ENCODE results near the gene SPIRE1.
"Not testable (repeated sequence)": the region's sequence is repeated elsewhere in the genome, so short reads cannot be mapped to it uniquely, and the experiment has no call there.

SPIRE1 gene

DNA sequence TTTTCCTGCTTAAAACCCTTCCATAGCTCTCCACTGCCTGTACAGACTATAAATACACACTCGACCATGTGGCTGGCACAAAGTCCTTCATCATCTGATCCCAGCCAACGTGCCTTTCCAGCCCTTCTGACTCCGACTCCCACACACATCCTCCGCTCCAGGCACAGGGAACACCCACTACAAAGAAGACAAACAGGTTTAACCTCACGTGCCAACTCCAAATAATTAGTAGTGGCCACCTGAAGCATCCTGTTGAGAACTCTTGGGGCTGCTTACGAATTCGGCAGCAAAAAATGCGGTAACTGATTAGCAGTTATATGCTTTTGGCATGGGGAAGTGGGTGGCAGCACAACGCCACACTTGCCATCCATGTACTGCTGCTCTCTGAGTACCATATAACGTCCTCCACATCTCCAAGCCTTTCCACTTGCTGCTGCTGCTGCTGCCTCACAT is 12.1 kb downstream of the SPIRE1 start:
- no peak for DNase-seq (ENCODE audit: low spot score)

DNA sequence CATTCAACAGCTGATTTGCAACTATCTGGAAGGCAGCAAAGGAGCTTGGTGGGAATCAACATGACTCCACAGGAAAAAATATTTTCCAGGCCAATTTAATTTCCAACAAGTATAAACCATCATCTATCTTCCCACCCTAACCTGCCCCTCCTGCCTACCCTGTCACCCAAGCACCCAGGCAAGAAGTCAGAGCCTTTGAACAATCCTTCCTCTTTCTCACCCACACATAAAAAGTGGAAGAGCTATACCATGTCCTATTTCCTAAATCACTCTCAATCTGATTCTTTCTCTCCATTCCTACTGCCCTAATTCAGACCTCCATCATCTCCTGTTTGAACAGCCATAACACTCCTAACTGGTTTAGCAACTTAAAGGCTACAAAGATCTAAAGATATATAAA is 12.7 kb downstream of the SPIRE1 start:
- DNase-seq (ENCODE audit: low spot score): no peak

DNA sequence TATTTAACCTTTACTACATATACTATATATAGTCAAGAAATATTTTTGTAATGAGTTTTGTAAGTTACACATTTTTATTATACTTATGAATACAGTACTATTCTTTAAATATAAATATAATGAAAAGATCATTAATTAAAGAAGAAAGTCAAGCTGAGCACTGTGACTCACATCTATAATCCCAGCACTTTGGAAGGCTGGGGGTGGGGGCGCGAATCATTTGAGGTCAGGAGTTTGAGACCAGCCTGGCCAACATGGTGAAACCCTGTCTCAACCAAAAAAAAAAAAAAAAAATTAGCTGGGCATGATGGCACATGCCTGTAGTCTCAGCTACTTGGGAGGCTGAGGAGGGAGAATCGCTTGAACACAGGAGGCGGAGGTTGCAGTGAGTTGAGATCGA is 14.2 kb downstream of the SPIRE1 start:
- DNase-seq (ENCODE audit: low spot score): not testable (repeated sequence)

DNA sequence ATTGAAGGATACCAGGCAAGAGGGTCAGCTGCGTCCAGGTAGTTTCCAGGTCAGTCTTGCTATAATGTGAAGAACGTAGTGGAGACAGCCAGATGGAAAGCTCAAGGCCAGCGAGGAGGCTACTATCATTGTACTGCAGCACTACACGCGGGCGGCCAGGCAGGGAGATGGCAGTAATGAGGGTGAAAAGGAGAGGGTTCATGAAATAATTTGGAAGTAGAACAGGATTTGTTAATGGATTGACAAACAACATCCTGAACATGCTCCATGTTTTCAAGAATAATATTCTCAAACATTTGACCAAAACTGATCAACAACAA is 17.1 kb downstream of the SPIRE1 start:
- DNase-seq (ENCODE audit: low spot score): no peak

DNA sequence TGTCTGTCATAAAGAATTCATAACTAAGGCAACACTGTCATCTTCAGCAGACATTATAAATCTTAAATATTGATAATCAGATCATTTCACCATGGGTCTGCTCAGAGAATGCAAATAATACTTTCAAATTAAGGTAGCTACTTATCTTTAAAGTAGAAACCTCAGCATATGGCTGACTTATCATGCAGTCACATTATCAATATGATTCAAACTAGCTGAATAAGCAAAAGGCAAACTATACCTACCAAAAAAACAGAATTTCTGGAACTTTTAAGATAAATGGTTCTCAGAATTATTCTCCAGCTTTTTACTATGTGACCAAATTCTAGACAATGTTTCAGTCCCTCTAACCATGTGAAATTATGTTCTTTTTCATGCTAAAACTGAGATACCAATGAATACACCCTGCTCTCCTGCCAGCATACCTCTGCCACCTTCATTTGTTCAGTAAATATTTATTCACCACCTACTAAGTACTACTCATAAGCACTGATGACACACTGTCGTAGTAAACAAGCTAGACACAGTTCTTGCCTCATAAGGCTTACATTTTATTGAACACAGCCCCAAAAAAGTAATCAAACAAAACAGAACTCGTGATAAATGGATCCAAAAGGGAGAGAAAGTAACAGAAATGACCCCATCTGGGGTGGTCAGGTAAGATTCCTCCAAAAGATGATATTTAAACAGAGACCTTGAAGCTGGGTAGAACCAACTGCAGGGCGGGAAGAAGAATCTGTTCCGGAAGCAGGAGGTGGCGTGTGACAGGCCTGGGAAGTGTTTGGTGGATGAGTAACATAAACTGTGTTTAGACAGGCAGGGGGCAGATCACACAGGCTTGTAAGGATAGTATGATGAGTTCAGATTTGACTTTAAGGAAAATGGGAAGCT is 17.7 kb downstream of the SPIRE1 start:
- no peak for DNase-seq (ENCODE audit: low spot score)

DNA sequence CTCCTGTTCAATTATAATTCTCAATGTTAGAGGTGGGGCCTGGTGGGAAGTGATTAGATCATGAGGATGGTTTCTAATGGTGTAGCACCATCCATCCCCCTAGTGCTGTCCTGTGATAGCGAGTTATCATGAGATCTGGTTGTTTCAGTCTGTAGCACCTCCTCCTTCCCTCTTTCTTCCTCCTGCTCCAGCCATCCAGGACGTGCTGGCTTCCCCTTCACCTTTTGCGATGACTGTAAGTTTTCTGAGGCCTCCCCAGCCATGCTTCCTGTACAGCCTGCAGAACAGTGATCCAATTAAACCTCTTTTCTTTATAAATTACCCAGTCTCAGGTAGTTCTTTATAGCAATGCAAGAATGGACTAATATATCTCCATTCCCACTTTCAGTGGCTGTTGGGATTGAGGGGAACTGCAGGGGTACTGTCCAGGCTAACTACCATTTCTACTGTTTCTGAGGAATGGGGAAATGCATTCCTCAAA is 19.2 kb downstream of the SPIRE1 start:
- DNase-seq (ENCODE audit: low spot score): no peak

DNA sequence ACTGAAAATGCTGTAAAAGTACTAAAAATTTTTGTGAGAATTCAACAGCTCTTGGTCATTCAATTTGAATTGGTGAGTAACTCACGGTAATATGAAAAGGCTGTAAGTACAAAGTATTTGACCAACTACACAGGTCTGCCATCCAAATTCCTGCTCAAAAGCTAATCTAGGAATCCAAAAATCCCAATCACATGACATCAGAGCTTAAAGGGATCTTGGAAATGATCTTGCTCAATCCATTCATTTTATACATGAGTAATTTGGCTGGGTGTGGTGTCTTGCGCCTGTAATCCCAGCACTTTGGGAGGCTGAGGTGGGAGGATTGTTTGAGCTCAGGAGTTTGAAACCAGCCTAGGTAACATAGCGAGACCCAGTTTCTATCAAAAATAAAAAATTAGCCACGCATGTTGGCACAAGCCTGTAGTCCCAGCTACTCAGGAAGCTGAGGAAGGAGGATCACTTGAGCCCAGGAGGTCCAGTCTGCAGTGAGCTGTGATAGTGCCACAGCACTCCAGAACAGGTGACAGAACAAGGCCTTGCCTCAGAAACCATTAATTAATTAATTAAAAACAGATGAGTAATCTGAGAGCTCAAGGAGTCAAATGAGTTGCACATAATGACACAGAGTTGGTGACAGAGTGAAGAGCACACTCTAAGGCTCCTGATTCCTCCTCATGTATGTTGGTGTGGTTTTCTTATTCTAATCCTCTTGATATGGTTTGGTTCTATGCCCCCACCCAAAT is 19.8 kb downstream of the SPIRE1 start:
- no peak for DNase-seq (ENCODE audit: low spot score)

DNA sequence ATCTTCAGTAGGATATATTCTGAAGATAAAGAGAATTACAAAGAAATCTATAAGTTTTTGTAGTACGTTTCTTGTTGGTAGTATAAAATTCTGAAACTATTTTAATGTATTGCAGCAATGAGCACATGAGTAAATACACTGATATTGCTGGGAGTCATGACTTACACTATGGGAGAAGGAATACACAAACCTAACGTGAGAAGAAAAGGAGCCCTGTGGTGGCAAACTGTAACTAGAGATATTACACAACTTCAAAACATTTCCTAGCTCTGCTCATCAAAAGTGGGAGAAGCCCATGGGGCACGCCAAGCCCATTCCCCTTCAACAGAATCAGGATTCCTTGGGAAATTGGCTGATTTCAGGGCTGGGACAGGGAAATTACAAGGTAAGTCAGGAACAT is 20.5 kb downstream of the SPIRE1 start:
- no peak for DNase-seq (ENCODE audit: low spot score)

DNA sequence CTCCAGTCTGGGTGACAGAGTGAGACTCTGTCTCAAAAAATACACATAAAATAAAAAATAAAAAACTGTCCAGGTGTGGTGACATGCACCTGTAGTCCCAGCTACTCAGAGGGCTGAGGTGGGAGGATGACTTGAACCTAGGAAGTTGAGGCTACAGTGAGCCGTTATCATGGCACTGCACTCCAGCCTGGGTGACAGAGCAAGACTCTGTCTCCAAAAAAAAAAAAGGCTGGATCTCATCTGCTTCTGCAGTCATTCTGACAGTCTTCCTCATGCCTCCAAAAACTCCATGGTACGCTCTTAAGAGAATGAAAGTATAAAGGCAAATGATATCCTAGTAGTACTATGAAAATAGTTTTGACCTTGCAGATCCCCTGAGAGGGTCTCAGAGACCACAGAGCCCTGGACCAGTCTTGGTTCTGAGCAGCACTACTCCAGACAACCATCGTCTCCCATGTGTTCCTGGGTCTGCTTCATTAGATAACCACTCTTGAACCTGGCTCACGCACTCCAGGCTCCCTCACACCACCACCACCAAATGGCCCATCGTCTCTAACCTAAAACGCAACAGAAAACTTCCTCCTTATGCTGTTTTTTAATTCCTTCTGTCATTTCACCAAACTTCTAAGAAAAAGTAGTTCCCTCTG is 26.0 kb downstream of the SPIRE1 start:
- DNase-seq (ENCODE audit: low spot score): no peak

DNA sequence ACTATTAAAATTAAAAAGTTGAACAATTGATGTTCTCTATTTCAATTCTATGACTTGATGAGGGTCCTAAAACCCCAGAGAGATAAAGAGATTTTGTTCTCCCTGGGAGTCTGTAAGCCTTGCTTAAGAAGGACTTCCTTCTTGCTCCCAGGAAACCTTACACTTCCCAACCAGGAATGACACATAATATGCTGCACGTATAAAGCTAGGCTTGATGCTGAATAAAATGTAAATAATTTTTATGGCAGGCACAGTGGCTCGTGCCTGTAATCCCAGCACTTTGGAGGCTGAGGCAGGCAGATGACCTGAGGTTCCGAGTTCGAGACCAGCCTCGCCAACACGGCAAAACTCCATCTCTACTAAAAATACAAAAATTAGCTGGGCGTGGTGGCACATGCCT is 27.8 kb downstream of the SPIRE1 start:
- no peak for DNase-seq (ENCODE audit: low spot score)

DNA sequence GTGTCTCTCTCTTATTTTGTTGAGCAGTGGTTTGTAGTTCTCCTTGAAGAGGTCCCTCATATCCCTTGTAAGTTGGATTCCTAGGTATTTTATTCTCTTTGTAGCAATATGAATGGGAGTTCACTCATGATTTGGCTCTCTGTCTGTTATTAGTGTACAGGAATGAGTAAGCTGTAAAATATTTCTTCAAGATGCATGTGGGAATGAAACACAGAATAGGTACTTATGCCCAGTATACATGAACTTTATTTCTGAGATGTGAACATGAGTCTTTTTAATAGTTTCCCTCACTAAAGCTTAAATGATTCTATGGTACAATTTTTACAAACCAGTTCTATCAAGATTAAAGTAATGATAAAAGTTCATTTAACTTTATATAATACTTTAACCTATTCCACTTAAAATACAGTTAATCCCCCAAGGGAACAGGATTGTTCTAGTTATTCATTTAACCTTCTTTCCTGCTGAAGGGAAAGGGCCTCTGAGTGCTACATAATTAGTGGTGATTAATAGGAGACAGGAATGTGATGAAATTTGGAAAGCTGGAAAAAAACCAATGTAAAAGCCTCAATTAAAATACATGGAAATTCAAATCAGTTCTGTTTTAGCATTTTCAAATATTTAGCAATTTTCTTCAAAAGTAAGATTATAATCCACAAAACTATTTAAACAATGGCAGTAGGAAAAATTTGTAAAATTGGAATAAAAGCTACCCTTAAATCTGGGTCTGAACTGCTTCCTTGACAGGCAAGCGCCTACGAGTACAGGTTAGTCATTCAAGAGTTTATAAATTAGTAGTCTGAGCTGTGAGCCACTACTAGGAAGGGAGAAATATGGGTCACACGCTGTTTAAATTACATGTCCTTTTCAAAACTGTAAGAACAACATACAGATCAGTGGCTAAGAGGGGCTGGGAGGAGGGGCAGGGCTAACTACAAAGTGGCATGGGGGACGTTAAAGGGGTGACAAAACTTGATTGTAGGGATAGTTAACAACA is 28.9 kb downstream of the SPIRE1 start:
- DNase-seq (ENCODE audit: low spot score): no peak

DNA sequence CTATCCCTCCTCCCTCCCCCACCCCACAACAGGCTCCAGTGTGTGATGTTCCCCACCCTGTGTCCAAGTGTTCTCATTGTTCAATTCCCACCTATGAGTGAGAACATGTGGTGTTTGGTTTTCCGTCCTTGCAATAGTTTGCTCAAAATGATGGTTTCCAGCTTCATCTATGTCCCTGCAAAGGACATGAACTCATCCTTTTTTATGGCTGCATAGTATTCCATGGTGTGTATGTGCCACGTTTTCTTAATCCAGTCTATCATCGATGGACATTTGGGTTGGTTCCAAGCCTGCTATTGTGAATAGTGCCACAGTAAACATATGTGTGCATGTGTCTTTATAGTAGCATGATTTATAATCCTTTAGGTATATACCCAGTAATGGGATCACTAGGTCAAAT is 30.7 kb downstream of the SPIRE1 start:
- DNase-seq (ENCODE audit: low spot score): not testable (repeated sequence)

DNA sequence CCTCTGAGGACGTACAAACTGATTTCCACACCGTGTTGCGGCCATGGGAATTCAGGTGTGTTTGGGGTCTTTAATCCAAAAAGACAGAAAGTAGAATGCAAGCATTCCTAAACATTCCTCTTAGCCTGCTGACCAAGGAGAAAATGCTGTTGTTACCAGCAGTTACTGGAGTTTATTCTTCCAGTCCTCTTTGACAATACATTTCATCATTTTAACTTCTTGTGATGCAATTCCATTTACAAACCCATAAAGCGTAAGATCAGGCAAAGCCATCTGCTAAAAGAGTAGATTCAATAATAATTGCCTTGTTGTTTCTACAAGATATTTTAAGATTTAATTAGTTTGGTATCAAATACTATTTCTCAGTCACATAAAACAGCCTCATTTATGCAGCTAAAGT is 32.7 kb downstream of the SPIRE1 start:
- no peak for DNase-seq (ENCODE audit: low spot score)

DNA sequence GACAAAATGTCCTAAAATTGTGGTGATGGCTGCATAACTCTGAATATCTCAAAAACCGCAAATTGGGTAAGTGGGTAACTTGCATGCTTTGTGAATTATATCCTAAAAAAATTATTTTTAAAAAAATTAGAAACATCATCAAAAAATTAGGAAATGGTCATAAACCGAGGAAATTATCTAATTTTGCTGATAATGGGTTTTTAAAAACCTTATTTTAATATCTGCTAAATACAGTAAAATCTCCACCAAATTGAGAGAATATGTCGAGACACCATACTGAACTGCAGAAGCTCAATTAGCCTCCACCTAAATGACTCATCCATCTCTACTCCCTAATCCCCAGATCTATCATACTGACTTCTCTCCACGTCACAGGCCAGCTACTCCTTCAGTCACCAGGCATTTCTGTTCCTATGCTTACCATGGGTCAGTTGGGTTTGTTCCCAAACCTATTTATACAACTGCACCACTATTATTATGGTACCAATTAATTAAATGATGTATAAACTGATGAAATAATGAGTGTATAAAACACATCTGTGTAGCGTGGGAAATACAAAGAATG is 36.1 kb downstream of the SPIRE1 start:
- no peak for DNase-seq (ENCODE audit: low spot score)

DNA sequence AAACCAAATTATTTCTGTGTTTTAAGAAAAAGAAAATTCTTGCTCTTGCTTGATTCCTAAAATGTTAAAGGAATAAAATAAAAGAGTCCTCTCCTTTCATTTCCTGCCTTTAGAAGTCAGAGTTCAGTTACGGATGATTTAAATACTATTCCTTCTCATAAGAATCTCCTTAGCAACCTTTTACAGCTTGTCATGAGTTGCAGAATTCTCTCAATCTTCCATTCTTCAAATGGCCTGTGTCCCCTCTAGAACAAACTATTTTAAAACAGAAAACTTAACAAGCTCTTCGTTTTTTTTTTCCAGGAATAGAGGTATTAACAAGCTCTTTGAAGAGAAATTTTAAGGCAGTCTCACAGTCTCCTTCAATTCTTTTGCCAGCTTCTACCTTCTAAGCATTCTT is 42.2 kb downstream of the SPIRE1 start:
- no peak for DNase-seq (ENCODE audit: low spot score)

DNA sequence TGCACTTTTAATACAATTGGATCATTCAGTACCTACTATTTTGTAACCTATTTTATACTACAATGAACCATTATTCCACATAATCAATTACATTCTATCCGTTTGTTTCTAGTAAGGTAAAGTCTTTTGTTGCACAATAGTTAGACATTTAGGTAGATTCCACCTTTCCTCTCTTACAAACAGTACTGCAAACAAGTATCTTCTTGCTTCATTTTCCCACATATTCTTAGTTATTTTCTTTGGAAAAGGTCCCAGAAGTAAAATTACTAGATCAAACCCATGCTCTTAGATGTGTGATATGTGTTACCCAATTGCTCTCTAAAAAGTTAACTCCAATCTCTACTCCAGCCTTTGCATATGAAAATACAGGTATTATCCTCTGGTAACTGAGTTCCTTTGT is 49.6 kb downstream of the SPIRE1 start:
- no peak for DNase-seq (ENCODE audit: low spot score)

DNA sequence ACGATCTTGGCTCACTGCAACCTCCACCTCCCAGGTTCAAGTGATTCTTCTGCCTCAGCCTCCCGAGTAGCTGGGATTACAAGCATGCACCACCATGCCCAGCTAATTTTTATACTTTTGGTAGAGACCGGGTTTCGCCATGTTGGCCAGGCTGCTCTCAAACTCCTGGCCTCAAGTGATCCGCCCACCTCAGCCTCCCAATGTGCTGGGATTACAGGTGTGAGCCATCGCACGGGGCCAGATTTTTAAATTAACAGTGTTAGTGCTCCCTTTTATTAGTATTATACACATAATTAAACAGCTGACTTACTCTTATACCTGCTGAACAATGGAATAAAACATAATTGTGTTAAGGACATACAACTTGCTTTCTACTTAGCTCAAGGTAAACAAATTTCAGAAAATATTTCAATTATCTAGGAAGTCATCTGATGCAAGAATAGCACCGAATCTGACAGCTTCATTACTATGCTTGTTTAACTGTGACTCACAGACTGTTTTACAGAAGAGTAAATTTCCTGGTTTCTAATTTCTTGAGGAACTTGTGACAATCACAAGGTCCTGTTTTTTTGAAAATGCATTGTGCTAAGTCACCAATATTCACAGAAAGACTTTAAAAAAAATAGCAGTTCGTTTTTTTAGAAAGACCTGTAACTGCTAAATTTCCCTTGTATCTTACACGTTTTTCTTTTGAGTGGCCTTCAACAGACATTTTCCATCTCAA is 51.2 kb downstream of the SPIRE1 start:
- DNase-seq (ENCODE audit: low spot score): no peak

DNA sequence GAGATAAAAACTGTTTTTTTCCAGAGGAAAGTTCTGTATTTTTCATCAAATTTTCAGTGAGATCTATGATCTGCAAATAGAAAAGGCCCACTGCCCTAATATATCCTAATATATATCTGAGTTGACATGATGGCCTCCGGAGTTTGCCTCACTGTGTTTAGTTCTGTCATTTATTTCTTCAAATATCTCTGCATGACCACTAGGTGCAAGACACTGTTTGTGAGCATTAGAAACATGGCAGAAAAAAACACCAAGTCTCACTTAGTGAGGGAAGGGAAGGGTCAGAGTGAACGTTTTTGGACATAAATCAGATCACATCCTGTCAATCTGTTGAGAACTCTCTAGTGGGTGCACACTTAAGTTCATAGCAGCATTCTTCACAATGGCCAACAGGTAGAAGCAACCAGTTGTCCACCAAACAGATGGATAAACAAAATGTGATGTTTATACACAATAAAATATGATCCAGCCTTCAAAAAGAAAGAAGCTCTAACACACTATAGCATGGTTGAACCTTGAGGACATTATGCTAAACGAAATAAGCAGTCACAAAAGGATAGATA is 53.4 kb downstream of the SPIRE1 start:
- DNase-seq (ENCODE audit: low spot score): no peak

DNA sequence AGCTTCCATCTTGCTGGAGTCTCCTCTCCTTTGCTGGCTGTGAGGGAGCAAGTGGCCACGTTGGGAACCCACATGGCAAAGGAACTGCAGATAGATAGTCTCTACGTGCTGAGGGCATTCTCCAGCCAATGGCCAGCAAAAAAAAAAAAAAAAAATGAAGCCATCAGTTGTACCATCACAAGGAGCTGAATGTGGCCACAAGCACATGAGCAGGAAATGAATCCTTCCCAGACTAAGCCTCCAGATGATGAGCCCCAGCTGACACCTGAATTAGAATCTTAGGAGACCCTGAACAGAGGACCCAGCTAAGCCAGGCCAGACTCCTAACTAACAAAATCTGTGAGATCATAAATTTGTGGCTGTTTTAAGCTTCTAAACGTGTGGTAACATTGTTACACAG is 57.9 kb downstream of the SPIRE1 start:
- no peak for DNase-seq (ENCODE audit: low spot score)

DNA sequence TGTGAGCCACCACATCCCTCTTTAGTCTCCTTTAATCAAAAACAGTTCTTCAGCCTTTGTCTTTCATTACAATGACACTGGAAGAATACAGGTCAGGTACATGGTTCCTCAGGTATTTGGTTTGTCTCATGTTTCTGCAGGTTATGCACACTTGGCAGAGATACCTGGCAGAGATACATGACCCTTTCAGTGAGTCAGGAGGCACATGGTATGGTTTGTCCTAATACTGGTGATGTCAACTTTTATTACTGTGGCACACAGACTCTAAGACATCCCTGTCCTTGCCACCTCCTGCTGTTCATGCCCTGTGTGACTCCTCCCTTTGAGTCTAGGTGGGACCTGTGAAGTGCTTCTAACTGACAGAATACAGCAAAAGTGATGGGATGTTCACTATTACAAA is 58.4 kb downstream of the SPIRE1 start:
- DNase-seq (ENCODE audit: low spot score): no peak

All from hematopoietic multipotent progenitor cell treated with erythropoietin and hydrocortisone succinate and interleukin-3 and kit ligand, for 17 days (in vitro differentiated cells).